ENCODE results near the gene EIF3L.

DNA sequence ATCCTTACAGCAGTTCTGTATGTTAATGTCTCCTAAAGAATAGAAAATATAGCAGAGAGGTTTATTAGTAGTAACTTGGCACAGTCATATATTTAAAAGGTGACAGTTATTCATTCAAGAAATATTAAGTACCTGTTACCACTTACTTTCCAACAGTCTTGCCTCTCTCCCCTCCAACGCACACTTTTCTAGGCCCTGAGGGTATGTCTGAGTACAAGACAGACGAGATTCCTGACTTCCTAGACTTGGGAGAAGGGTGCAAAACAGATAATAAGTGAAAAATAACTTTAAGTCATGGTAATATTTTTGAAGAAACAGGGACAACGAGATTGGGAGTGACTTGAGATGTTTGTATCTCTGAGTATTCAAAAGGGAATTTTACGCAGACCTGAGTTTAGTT, 1.6 kb downstream of the EIF3L start:
- TF ChIP-seq, protein P1, sequence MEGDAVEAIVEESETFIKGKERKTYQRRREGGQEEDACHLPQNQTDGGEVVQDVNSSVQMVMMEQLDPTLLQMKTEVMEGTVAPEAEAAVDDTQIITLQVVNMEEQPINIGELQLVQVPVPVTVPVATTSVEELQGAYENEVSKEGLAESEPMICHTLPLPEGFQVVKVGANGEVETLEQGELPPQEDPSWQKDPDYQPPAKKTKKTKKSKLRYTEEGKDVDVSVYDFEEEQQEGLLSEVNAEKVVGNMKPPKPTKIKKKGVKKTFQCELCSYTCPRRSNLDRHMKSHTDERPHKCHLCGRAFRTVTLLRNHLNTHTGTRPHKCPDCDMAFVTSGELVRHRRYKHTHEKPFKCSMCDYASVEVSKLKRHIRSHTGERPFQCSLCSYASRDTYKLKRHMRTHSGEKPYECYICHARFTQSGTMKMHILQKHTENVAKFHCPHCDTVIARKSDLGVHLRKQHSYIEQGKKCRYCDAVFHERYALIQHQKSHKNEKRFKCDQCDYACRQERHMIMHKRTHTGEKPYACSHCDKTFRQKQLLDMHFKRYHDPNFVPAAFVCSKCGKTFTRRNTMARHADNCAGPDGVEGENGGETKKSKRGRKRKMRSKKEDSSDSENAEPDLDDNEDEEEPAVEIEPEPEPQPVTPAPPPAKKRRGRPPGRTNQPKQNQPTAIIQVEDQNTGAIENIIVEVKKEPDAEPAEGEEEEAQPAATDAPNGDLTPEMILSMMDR (conservative IDR thresholded peaks at IDR 0.05), result no peak
- TF ChIP-seq EZH2 (IDR thresholded peaks at IDR 0.05; ENCODE audit: low read depth), result no peak

Data from PC-9 (cell line).